Activated CD4-positive, alpha-beta T cell treated with anti-CD3 and anti-CD28 coated beads, Interleukin-10, Interleukin-2, amounts not matched to agents 100 ng/mL and 50 ng/mL, durations not matched to agents 16 hours and 8 hours (primary cell): Measurements from ENCODE around the gene CEPT1.
A peak's percentile ranks its signal among the peaks of the same experiment; 100 is the strongest.
"Not testable (repeated sequence)": the region's sequence is repeated elsewhere in the genome, so short reads cannot be mapped to it uniquely, and the experiment has no call there.

Experiments used
- DNase-seq: peaks from one replicate; pipeline ENCODE4 v3.0.0-alpha.2; 2020

The CEPT1 gene

GRCh38 chr1:111213412-111213811, 73.4 kb downstream of the CEPT1 start:
- no peak for DNase-seq

GRCh38 chr1:111214074-111214801, 74.2 kb downstream of the CEPT1 start:
- DNase-seq, result no peak

- DNase-seq, result peak; percentile 60
Measured at GRCh38 chr1:111214884-111215283, 74.9 kb downstream of the CEPT1 start.

- DNase-seq, result not testable (repeated sequence)
Measured at GRCh38 chr1:111215285-111215684, 75.3 kb downstream of the CEPT1 start.

- DNase-seq, result no peak
Measured at GRCh38 chr1:111216751-111217150, 76.7 kb downstream of the CEPT1 start.

- DNase-seq, result peak; percentile 77
Measured at GRCh38 chr1:111217183-111217910, 77.3 kb downstream of the CEPT1 start.

- peak; percentile 25 for DNase-seq
Measured at GRCh38 chr1:111218701-111219556, 78.9 kb downstream of the CEPT1 start.

- DNase-seq, result peak; percentile 81
Measured at GRCh38 chr1:111219557-111220286, 79.7 kb downstream of the CEPT1 start.

- no peak for DNase-seq
Measured at GRCh38 chr1:111220302-111220890, 80.4 kb downstream of the CEPT1 start.

GRCh38 chr1:111221276-111221632, 81.2 kb downstream of the CEPT1 start:
- no peak for DNase-seq

- DNase-seq, result peak; percentile 91
Measured at GRCh38 chr1:111221633-111222291, 81.7 kb downstream of the CEPT1 start.

GRCh38 chr1:111222308-111223125, 82.5 kb downstream of the CEPT1 start:
- DNase-seq, result peak; percentile 86

GRCh38 chr1:111223126-111223685, 83.2 kb downstream of the CEPT1 start:
- no peak for DNase-seq

- DNase-seq, result no peak
Measured at GRCh38 chr1:111225091-111225490, 85.1 kb downstream of the CEPT1 start.

- DNase-seq, result no peak
Measured at GRCh38 chr1:111225717-111226400, 85.8 kb downstream of the CEPT1 start.

GRCh38 chr1:111227434-111227833, 87.4 kb downstream of the CEPT1 start, which contains the start of gene CHI3L2:
Gene CHI3L2 (plus strand): TSS chr1:111227713. CDS start chr1:111227730, 17 bp downstream.
- no peak for DNase-seq

- no peak for DNase-seq
Measured at GRCh38 chr1:111227851-111228747, 88.1 kb downstream of the CEPT1 start.

GRCh38 chr1:111228748-111229126, 88.7 kb downstream of the CEPT1 start:
- DNase-seq, result no peak

GRCh38 chr1:111232134-111232533, 92.1 kb downstream of the CEPT1 start:
- DNase-seq, result no peak
